Duodenal mucosa (tissue), 2 donors: ENCODE results near the gene NIPBL.
"Not testable (repeated sequence)": the region's sequence is repeated elsewhere in the genome, so short reads cannot be mapped to it uniquely, and the experiment has no call there.

Experiments
- H3K27ac ChIP-seq: one replicate; pipeline ENCODE4 v1.7.0; 2013; ENCODE audit warnings: low read depth, low read length
- H3K27me3 ChIP-seq, 2 donors: one replicate each; pipeline ENCODE4 v1.7.0; 2013; ENCODE audit warnings: low read length in 2 of 2, control low read depth in 1 of 2; ENCODE audit not compliant: insufficient read depth in 2 of 2, control insufficient read depth in 1 of 2
- H3K36me3 ChIP-seq, 2 donors: one replicate each; pipeline ENCODE4 v1.7.0; 2013; ENCODE audit warnings: low read length in 2 of 2, control low read depth in 1 of 2; ENCODE audit not compliant: insufficient read depth in 2 of 2, control insufficient read depth in 1 of 2
- H3K4me1 ChIP-seq, 2 donors: one replicate each; pipeline ENCODE4 v1.7.0; 2013; ENCODE audit warnings: low read length in 2 of 2, control low read depth in 1 of 2; ENCODE audit not compliant: insufficient read depth in 2 of 2, control insufficient read depth in 1 of 2
- H3K4me3 ChIP-seq, 2 donors: one replicate each; pipeline ENCODE4 v1.7.0; 2013; ENCODE audit warnings: low read length in 2 of 2, low read depth in 1 of 2
- H3K9ac ChIP-seq, 2 donors: one replicate each; pipeline ENCODE4 v1.7.0; 2013; ENCODE audit warnings: low read length in 2 of 2, low read depth in 1 of 2
- H3K9me3 ChIP-seq, 2 donors: one replicate each; pipeline ENCODE4 v1.7.0; 2013; ENCODE audit warnings: low read length in 2 of 2, control low read depth in 1 of 2; ENCODE audit not compliant: control insufficient read depth in 1 of 2

Gene NIPBL

GRCh38 chr5:36876299-36876964 is at the start of gene NIPBL:
TSS of gene NIPBL (plus strand) at chr5:36876769. CDS start at chr5:36953697, 76,928 bp downstream.
- H3K27ac ChIP-seq: peak within 1 kb of the TSS; percentile 98
- H3K9ac ChIP-seq: peak within 1 kb of the TSS; percentile 94 to 98
- H3K27me3 ChIP-seq: no peaks in the 10 kb centered on the region
- H3K9me3 ChIP-seq: no peaks in the 10 kb centered on the region
- H3K36me3 ChIP-seq: no peaks in the 10 kb centered on the region
- H3K4me3 ChIP-seq: peak within 1 kb of the TSS; percentile 95 to 98
- peaks cover 24 to 39% of the 10 kb centered on the region in 2 donors for H3K4me1 ChIP-seq

GRCh38 chr5:36832274-36832673 is 44.3 kb upstream of the NIPBL start:
- no peaks in the 10 kb centered on the region for H3K36me3 ChIP-seq

GRCh38 chr5:36836831-36837230 is 39.7 kb upstream of the NIPBL start:
- H3K9me3 ChIP-seq: no peaks in the 10 kb centered on the region
- H3K36me3 ChIP-seq: no peaks in the 10 kb centered on the region
- H3K27me3 ChIP-seq: no peaks in the 10 kb centered on the region
- no peak overlapping the region for H3K9ac ChIP-seq
- H3K4me3 ChIP-seq: no peak overlapping the region
- H3K4me1 ChIP-seq: no peaks in the 10 kb centered on the region
- no peak overlapping the region for H3K27ac ChIP-seq

More at GRCh38 chr5:36832274-36832673, 44.3 kb upstream of the NIPBL start:
- Histone ChIP-seq H3K4me3 (no peak overlapping the region), H3K27ac (no peak overlapping the region), H3K4me1 (no peaks in the 10 kb centered on the region), H3K9ac (no peak overlapping the region), H3K9me3 (no peaks in the 10 kb centered on the region), H3K27me3 (no peaks in the 10 kb centered on the region)

- Histone ChIP-seq H3K9me3 (no peaks in the 10 kb centered on the region), H3K4me3 (no peak overlapping the region), H3K27me3 (no peaks in the 10 kb centered on the region), H3K9ac (no peak overlapping the region), H3K27ac (no peak overlapping the region), H3K36me3 (no peaks in the 10 kb centered on the region), H3K4me1 (no peaks in the 10 kb centered on the region)
Measured at GRCh38 chr5:36839489-36840476, 36.8 kb upstream of the NIPBL start.

GRCh38 chr5:36841677-36842076 is 34.9 kb upstream of the NIPBL start:
- Histone ChIP-seq H3K9me3 (no peaks in the 10 kb centered on the region), H3K4me1 (no peaks in the 10 kb centered on the region), H3K36me3 (no peaks in the 10 kb centered on the region), H3K27me3 (no peaks in the 10 kb centered on the region), H3K9ac (no peak overlapping the region), H3K4me3 (no peak overlapping the region), H3K27ac (no peak overlapping the region)

- no peak overlapping the region for H3K27ac ChIP-seq
- H3K9ac ChIP-seq: no peak overlapping the region
- no peak overlapping the region for H3K4me3 ChIP-seq
- no peaks in the 10 kb centered on the region for H3K9me3 ChIP-seq
- H3K36me3 ChIP-seq: no peaks in the 10 kb centered on the region
- no peaks in the 10 kb centered on the region for H3K4me1 ChIP-seq
- H3K27me3 ChIP-seq: no peaks in the 10 kb centered on the region
Measured at GRCh38 chr5:36842087-36842486, 34.5 kb upstream of the NIPBL start.

- no peak overlapping the region for H3K27ac ChIP-seq
- H3K4me3 ChIP-seq: no peak overlapping the region
- H3K27me3 ChIP-seq: no peaks in the 10 kb centered on the region
- no peak overlapping the region for H3K9ac ChIP-seq
- H3K4me1 ChIP-seq: no peaks in the 10 kb centered on the region
- H3K9me3 ChIP-seq: no peaks in the 10 kb centered on the region
- no peaks in the 10 kb centered on the region for H3K36me3 ChIP-seq
Measured at GRCh38 chr5:36844305-36844704, 32.3 kb upstream of the NIPBL start.

- not testable (repeated sequence) for H3K27me3 ChIP-seq, H3K9ac ChIP-seq, H3K27ac ChIP-seq, H3K9me3 ChIP-seq, H3K4me3 ChIP-seq, H3K4me1 ChIP-seq, H3K36me3 ChIP-seq
Measured at GRCh38 chr5:36848545-36848944, 28.0 kb upstream of the NIPBL start.

- H3K9me3 ChIP-seq, H3K9ac ChIP-seq, H3K36me3 ChIP-seq, H3K27me3 ChIP-seq, H3K4me3 ChIP-seq, H3K27ac ChIP-seq, H3K4me1 ChIP-seq: not testable (repeated sequence)
Measured at GRCh38 chr5:36852903-36853302, 23.7 kb upstream of the NIPBL start.

- Histone ChIP-seq H3K4me1 (no peaks in the 10 kb centered on the region), H3K27me3 (no peaks in the 10 kb centered on the region), H3K36me3 (no peaks in the 10 kb centered on the region), H3K9ac (no peak overlapping the region), H3K4me3 (no peak overlapping the region), H3K9me3 (no peaks in the 10 kb centered on the region), H3K27ac (no peak overlapping the region)
Measured at GRCh38 chr5:36854402-36855140, 22.0 kb upstream of the NIPBL start.
